SK-N-SH (cell line): ENCODE measurements around the gene SLC2A5. TPM values are rescaled to one million over a fixed set of nuclear protein-coding genes. Genes with fewer than 3 reads are reported as not detected.

Source experiments
- CTCF ChIA-PET: fragments of 300-600, 350-600 bp; formaldehyde crosslinking; extraction: SDS; loops from one replicate; lab custom pipeline; 2021; lab: Yijun Ruan, JAX
- POLR2A ChIA-PET: fragments of 350-600 bp; sonication (Branson Sonifier 250); formaldehyde crosslinking; extraction: SDS; loops from one replicate; lab custom pipeline; 2020; ENCODE audit warnings: antibody characterized with exemption, inconsistent platforms; lab: Yijun Ruan, JAX
- DNase-seq: peaks from one replicate; pipeline ENCODE4 v3.0.0; 2012
- H2AFZ ChIP-seq: fragments of 200-600 bp; sonication (generic); 2 replicates; pipeline ENCODE4 v1.8.1; 2016; ENCODE audit warnings: antibody characterized with exemption, mild to moderate bottlenecking, low read depth
- H3F3A ChIP-seq: fragments of 200-600 bp; sonication (generic); replicated peaks from 2 replicates; pipeline ENCODE3; 2016; ENCODE audit warnings: antibody characterized with exemption, mild to moderate bottlenecking; ENCODE audit not compliant: insufficient read depth
- H3K27ac ChIP-seq, 2 experiments: fragments of 200-500 bp in 1 of 2; fragments of 200-600 bp in 1 of 2; sonication (Bioruptor generic) in 1 of 2; sonication (generic), shearing (Covaris generic) in 1 of 2; 2 replicates each; pipeline versions ENCODE4 v1.5.1 to v1.6.1; 2014 to 2016; ENCODE audit warnings: low read depth in 2 of 2, inconsistent platforms in 1 of 2, low read length in 1 of 2, mild to moderate bottlenecking in 1 of 2, mixed read lengths in 1 of 2
- H3K27me3 ChIP-seq: fragments of 200-600 bp; sonication (generic), shearing (Covaris generic); 2 replicates; pipeline ENCODE4 v1.6.1; 2016; ENCODE audit warnings: mixed run types; ENCODE audit not compliant: insufficient read depth
- H3K36me3 ChIP-seq, 2 experiments: fragments of 200-500 bp in 1 of 2; fragments of 200-600 bp in 1 of 2; sonication (Bioruptor generic) in 1 of 2; sonication (generic) in 1 of 2; replicated peaks in 1 of 2; 2 replicates each; pipeline versions ENCODE3 to v1.5.1; 2014 to 2016; ENCODE audit warnings: low read length in 1 of 2, mild to moderate bottlenecking in 1 of 2; ENCODE audit not compliant: insufficient read depth in 2 of 2, control insufficient read depth in 1 of 2
- H3K4me1 ChIP-seq, 2 experiments: fragments of 200-500 bp in 1 of 2; fragments of 200-600 bp in 1 of 2; sonication (Bioruptor generic) in 1 of 2; sonication (generic), shearing (Covaris generic) in 1 of 2; 2 replicates each; pipeline versions ENCODE4 v1.5.1 to v1.6.1; 2014 to 2016; ENCODE audit warnings: low read depth in 1 of 2, low read length in 1 of 2, mixed run types in 1 of 2; ENCODE audit not compliant: insufficient read depth in 2 of 2, control insufficient read depth in 1 of 2
- H3K4me2 ChIP-seq: fragments of 200-600 bp; sonication (generic), shearing (Covaris generic); 2 replicates; pipeline ENCODE4 v1.6.1; 2017; ENCODE audit warnings: mixed run types
- H3K4me3 ChIP-seq, 2 experiments: fragments of 200-500 bp in 1 of 2; fragments of 200-600 bp in 1 of 2; sonication (Bioruptor generic) in 1 of 2; sonication (generic), shearing (Covaris generic) in 1 of 2; 2 replicates each; pipeline versions ENCODE4 v1.5.1 to v1.8.1; 2014 to 2016; ENCODE audit warnings: low read depth in 2 of 2, inconsistent platforms in 1 of 2, low read length in 1 of 2, mild to moderate bottlenecking in 1 of 2, mixed read lengths in 1 of 2, moderate library complexity in 1 of 2
- H3K79me2 ChIP-seq: fragments of 200-600 bp; sonication (generic); 2 replicates; pipeline ENCODE4 v1.8.1; 2017; ENCODE audit warnings: mild to moderate bottlenecking; ENCODE audit not compliant: insufficient read depth
- H3K9ac ChIP-seq: fragments of 200-600 bp; sonication (generic); 2 replicates; pipeline ENCODE4 v1.6.1; 2017; ENCODE audit warnings: mixed run types
- H3K9me2 ChIP-seq: fragments of 200-600 bp; sonication (generic); 2 replicates; pipeline ENCODE4 v1.6.1; 2017; ENCODE audit warnings: mixed run types
- H3K9me3 ChIP-seq: fragments of 200-600 bp; sonication (generic); 2 replicates; pipeline ENCODE4 v1.6.1; 2017; ENCODE audit warnings: mixed run types, mild to moderate bottlenecking, moderate library complexity
- H4K20me1 ChIP-seq: fragments of 200-600 bp; sonication (generic); 2 replicates; pipeline ENCODE4 v1.6.1; 2017; ENCODE audit warnings: mild to moderate bottlenecking, mixed run types; ENCODE audit not compliant: insufficient read depth
- CHD2 ChIP-seq: fragments of 150-350 bp; IDR thresholded peaks from 2 replicates; pipeline ENCODE4 v1.6.1; 2018; ENCODE audit warnings: low read length; ENCODE audit not compliant: partially characterized antibody
- EP300 ChIP-seq, 2 experiments: IDR thresholded peaks; 2 replicates each; pipeline versions ENCODE4 v1.4.0 to v1.6.1; 2012; ENCODE audit warnings: borderline replicate concordance in 1 of 2, low read depth in 1 of 2, low read length in 1 of 2
- EZH2phosphoT487 ChIP-seq: fragments of 200-600 bp; sonication (generic); IDR thresholded peaks from 2 replicates; pipeline ENCODE4 v1.6.1; 2017; ENCODE audit warnings: low read depth, mixed run types, mild to moderate bottlenecking, antibody characterized with exemption, moderate library complexity, borderline replicate concordance
- FOXM1 ChIP-seq: IDR thresholded peaks from 2 replicates; pipeline ENCODE4 v1.4.0; 2012; ENCODE audit warnings: low read depth, mild to moderate bottlenecking
- GABPA ChIP-seq: IDR thresholded peaks from 2 replicates; pipeline ENCODE4 v1.4.0; 2012; ENCODE audit warnings: low read depth, mild to moderate bottlenecking
- JUND ChIP-seq: IDR thresholded peaks from 2 replicates; pipeline ENCODE4 v1.4.0; 2012
- MEF2A ChIP-seq: IDR thresholded peaks from 2 replicates; pipeline ENCODE4 v1.4.0; 2012; ENCODE audit warnings: low read depth, borderline replicate concordance
- MXI1 ChIP-seq: IDR thresholded peaks from 2 replicates; pipeline ENCODE4 v1.6.1; 2012; ENCODE audit warnings: mild to moderate bottlenecking, low read depth, low read length, improper control_type of control experiment
- NFIC ChIP-seq: IDR thresholded peaks from 2 replicates; pipeline ENCODE4 v1.4.0; 2012; ENCODE audit warnings: borderline replicate concordance
- RAD21 ChIP-seq: IDR thresholded peaks from 2 replicates; pipeline ENCODE4 v1.6.1; 2012; ENCODE audit warnings: mild to moderate bottlenecking, low read length
- RCOR1 ChIP-seq: fragments of 150-350 bp; IDR thresholded peaks from 2 replicates; pipeline ENCODE4 v1.6.1; 2017; ENCODE audit warnings: antibody characterized with exemption, low read length
- REST ChIP-seq: IDR thresholded peaks from 2 replicates; pipeline ENCODE4 v1.6.1; 2012; ENCODE audit warnings: mild to moderate bottlenecking, low read depth, low read length, moderate library complexity
- RFX5 ChIP-seq: IDR thresholded peaks from 2 replicates; pipeline ENCODE4 v1.6.1; 2012; ENCODE audit warnings: mild to moderate bottlenecking, improper control_type of control experiment, low read length
- SIN3A ChIP-seq: IDR thresholded peaks from 2 replicates; pipeline ENCODE4 v1.6.1; 2012; ENCODE audit warnings: low read depth, mild to moderate bottlenecking, low read length, moderate library complexity, borderline replicate concordance
- TAF1 ChIP-seq: IDR thresholded peaks from 2 replicates; pipeline ENCODE4 v1.6.1; 2012; ENCODE audit warnings: low read depth, mild to moderate bottlenecking, low read length, moderate library complexity, borderline replicate concordance
- TEAD4 ChIP-seq: IDR thresholded peaks from 2 replicates; pipeline ENCODE4 v1.4.0; 2012; ENCODE audit warnings: mild to moderate bottlenecking, borderline replicate concordance; ENCODE audit not compliant: insufficient read depth
- USF2 ChIP-seq: fragments of 150-350 bp; IDR thresholded peaks from 2 replicates; pipeline ENCODE4 v1.6.1; 2017; ENCODE audit warnings: antibody characterized with exemption, low read length, low read depth, borderline replicate concordance
- ZBTB33 ChIP-seq: IDR thresholded peaks from 2 replicates; pipeline ENCODE4 v1.4.0; 2012; ENCODE audit warnings: low read depth, borderline replicate concordance
- WGBS: methylation state at CpG from one replicate; pipeline ENCODE4 v1.1.6; 2017; ENCODE audit warnings: low lambda C conversion rate; 5-methylcytosine and 5-hydroxymethylcytosine counted together
- polyA plus RNA-seq, 3 experiments: library from polyadenylated mRNA; depleted of rRNA; stranded (reverse); fragments of >200 nt; gene quantifications; 2 replicates each; pipeline ENCODE4 v1.2.3, GENCODE V29; 2012

The SLC2A5 gene
- polyA plus RNA-seq, 1 of the 3 experiments (the other 2 are of a cell fraction), result 0.02 TPM

- TF ChIP-seq REST, result no peak
- TF ChIP-seq EP300 (IDR thresholded peaks at IDR 0.05; ENCODE audit: borderline replicate concordance in 1 of 2, low read depth in 1 of 2, low read length in 1 of 2), result no peak
- no peak for TF ChIP-seq USF2
- no peak for TF ChIP-seq MEF2A
- TF ChIP-seq TAF1, result no peak
Measured at GRCh38 chr1:9027307-9027706, 42.1 kb downstream of the SLC2A5 start (continued).

- Histone ChIP-seq H3K36me3 (no peaks in the 10 kb centered on the region), H3K9me3 (no peaks in the 10 kb centered on the region), H3F3A (no peaks in the 10 kb centered on the region), H3K4me2 (no peak overlapping the region), H3K79me2 (no peaks in the 10 kb centered on the region), H3K27me3 (no peaks in the 10 kb centered on the region), H4K20me1 (no peaks in the 10 kb centered on the region), H2AFZ (no peak overlapping the region), H3K9me2 (no peaks in the 10 kb centered on the region), H3K27ac (no peak overlapping the region), H3K4me3 (no peak overlapping the region), H3K4me1 (no peaks in the 10 kb centered on the region), H3K9ac (no peak overlapping the region)
- WGBS, result 92% methylated on average over 2 of the region's 5 CpGs
- TF ChIP-seq JUND (no peak), ZBTB33 (no peak), SIN3A (no peak), RCOR1 (no peak), FOXM1 (no peak), NFIC (no peak), RFX5 (no peak), GABPA (no peak), CHD2 (no peak), RAD21 (no peak), EZH2phosphoT487 (no peak), TEAD4 (no peak), MXI1 (no peak)
- no peak for DNase-seq
- POLR2A ChIA-PET, result no interaction called here
- CTCF ChIA-PET, result interaction anchor here (1.0 to 1.4 kb wide), 2 partner anchors 20 to 85 kb away, joined by 3 to 4 read pairs; no protein-coding TSS in a partner anchor
Measured at GRCh38 chr1:9025449-9025848, 44.0 kb downstream of the SLC2A5 start.
